ENCODE measurements around the gene CENPB.
A peak's percentile ranks its signal among the peaks of the same experiment; 100 is the strongest.

The CENPB gene

GRCh38 chr20:3768342-3769130 lies 18.0 kb downstream of the CENPB start:
- H3K27ac Mint-ChIP-seq, result peak overlapping the region; percentile 89
- peaks cover 27% of the 10 kb centered on the region for H3K4me1 Mint-ChIP-seq
- H3K36me3 Mint-ChIP-seq (ENCODE audit: low read depth), result no peaks in the 10 kb centered on the region
- no peaks in the 10 kb centered on the region for H3K9me3 Mint-ChIP-seq
- peak overlapping the region; percentile 88 for H3K4me3 Mint-ChIP-seq
- H3K27me3 Mint-ChIP-seq, result no peaks in the 10 kb centered on the region
- peak; percentile 64 for ATAC-seq
- peak; percentile 81 for DNase-seq

GRCh38 chr20:3767427-3768341 lies 18.9 kb downstream of the CENPB start, which contains the start of gene ADISSP:
Gene ADISSP, minus strand, starts transcription at chr20:3767753. Its CDS starts 7,653 bp downstream, at chr20:3760100.
- Mint-ChIP-seq H3K4me3 (peak within 1 kb of the TSS; percentile 88), H3K36me3 (ENCODE audit: low read depth) (no peaks in the 10 kb centered on the region), H3K27me3 (no peaks in the 10 kb centered on the region), H3K9me3 (no peaks in the 10 kb centered on the region), H3K4me1 (peaks cover 27% of the 10 kb centered on the region), H3K27ac (peak within 1 kb of the TSS; percentile 89)
- DNase-seq, result peak; percentile 98
- ATAC-seq, result peak; percentile 94

GRCh38 chr20:3767110-3767426 lies 19.5 kb downstream of the CENPB start:
- peak overlapping the region; percentile 76 for H3K27ac Mint-ChIP-seq
- ATAC-seq, result no peak
- no peaks in the 10 kb centered on the region for H3K27me3 Mint-ChIP-seq
- H3K36me3 Mint-ChIP-seq (ENCODE audit: low read depth), result no peaks in the 10 kb centered on the region
- peak overlapping the region; percentile 88 for H3K4me3 Mint-ChIP-seq
- H3K4me1 Mint-ChIP-seq, result peaks cover 27% of the 10 kb centered on the region
- DNase-seq, result peak; percentile 34
- no peaks in the 10 kb centered on the region for H3K9me3 Mint-ChIP-seq

- Mint-ChIP-seq H3K27ac (peak overlapping the region; percentile 76), H3K36me3 (ENCODE audit: low read depth) (peaks cover 3% of the 10 kb centered on the region), H3K9me3 (no peaks in the 10 kb centered on the region), H3K4me3 (peak overlapping the region; percentile 88), H3K4me1 (peaks cover 27% of the 10 kb centered on the region), H3K27me3 (no peaks in the 10 kb centered on the region)
- DNase-seq, result no peak
- ATAC-seq, result no peak
Observed at GRCh38 chr20:3766422-3767109, 20.0 kb downstream of the CENPB start.

- peaks cover 3% of the 10 kb centered on the region for H3K36me3 Mint-ChIP-seq (ENCODE audit: low read depth)
- ATAC-seq (no peak), DNase-seq (no peak)
- no peaks in the 10 kb centered on the region for H3K9me3 Mint-ChIP-seq
- no peak overlapping the region for H3K27ac Mint-ChIP-seq
- H3K4me1 Mint-ChIP-seq, result peaks cover 27% of the 10 kb centered on the region
- H3K27me3 Mint-ChIP-seq, result no peaks in the 10 kb centered on the region
- H3K4me3 Mint-ChIP-seq, result peak overlapping the region; percentile 88
Observed at GRCh38 chr20:3765171-3765882, 21.2 kb downstream of the CENPB start.

- H3K4me3 Mint-ChIP-seq, result no peak overlapping the region
- peaks cover 3% of the 10 kb centered on the region for H3K36me3 Mint-ChIP-seq (ENCODE audit: low read depth)
- H3K27ac Mint-ChIP-seq, result no peak overlapping the region
- H3K9me3 Mint-ChIP-seq, result no peaks in the 10 kb centered on the region
- ATAC-seq (no peak), DNase-seq (no peak)
- H3K4me1 Mint-ChIP-seq, result peaks cover 26% of the 10 kb centered on the region
- H3K27me3 Mint-ChIP-seq, result no peaks in the 10 kb centered on the region
Observed at GRCh38 chr20:3764659-3765058, 21.9 kb downstream of the CENPB start.

- Mint-ChIP-seq H3K27me3 (no peaks in the 10 kb centered on the region), H3K36me3 (ENCODE audit: low read depth) (peaks cover 3% of the 10 kb centered on the region), H3K4me1 (peaks cover 21% of the 10 kb centered on the region), H3K4me3 (no peak overlapping the region), H3K9me3 (no peaks in the 10 kb centered on the region), H3K27ac (no peak overlapping the region)
- no peak for DNase-seq
- no peak for ATAC-seq
Observed at GRCh38 chr20:3763671-3764601, 22.6 kb downstream of the CENPB start.

GRCh38 chr20:3760655-3761348 lies 25.7 kb downstream of the CENPB start:
- H3K4me1 Mint-ChIP-seq, result peaks cover 2% of the 10 kb centered on the region
- DNase-seq (no peak), ATAC-seq (no peak)
- H3K36me3 Mint-ChIP-seq (ENCODE audit: low read depth), result peaks cover 10% of the 10 kb centered on the region
- H3K27ac Mint-ChIP-seq, result no peak overlapping the region
- H3K27me3 Mint-ChIP-seq, result no peaks in the 10 kb centered on the region
- H3K9me3 Mint-ChIP-seq, result no peaks in the 10 kb centered on the region
- no peak overlapping the region for H3K4me3 Mint-ChIP-seq

GRCh38 chr20:3759884-3760283 lies 26.7 kb downstream of the CENPB start:
- Mint-ChIP-seq H3K4me3 (no peak overlapping the region), H3K36me3 (ENCODE audit: low read depth) (peaks cover 10% of the 10 kb centered on the region), H3K4me1 (no peaks in the 10 kb centered on the region), H3K9me3 (no peaks in the 10 kb centered on the region), H3K27ac (no peak overlapping the region), H3K27me3 (no peaks in the 10 kb centered on the region)
- peak; percentile 16 for ATAC-seq
- no peak for DNase-seq

GRCh38 chr20:3759316-3759823 lies 27.2 kb downstream of the CENPB start:
- Mint-ChIP-seq H3K4me3 (no peak overlapping the region), H3K4me1 (no peaks in the 10 kb centered on the region), H3K27me3 (no peaks in the 10 kb centered on the region), H3K27ac (no peak overlapping the region), H3K9me3 (no peaks in the 10 kb centered on the region), H3K36me3 (ENCODE audit: low read depth) (peaks cover 10% of the 10 kb centered on the region)
- DNase-seq (no peak), ATAC-seq (no peak)

- peaks cover 10% of the 10 kb centered on the region for H3K36me3 Mint-ChIP-seq (ENCODE audit: low read depth)
- no peak for ATAC-seq
Observed at GRCh38 chr20:3758566-3758965, 28.0 kb downstream of the CENPB start.

GRCh38 chr20:3757268-3757667 lies 29.3 kb downstream of the CENPB start:
- H3K9me3 Mint-ChIP-seq, result no peaks in the 10 kb centered on the region
- H3K27ac Mint-ChIP-seq, result no peak overlapping the region
- no peak for DNase-seq
- no peak for ATAC-seq
- H3K4me3 Mint-ChIP-seq, result no peak overlapping the region
- H3K27me3 Mint-ChIP-seq, result no peaks in the 10 kb centered on the region
- H3K4me1 Mint-ChIP-seq, result peaks cover 7% of the 10 kb centered on the region
- H3K36me3 Mint-ChIP-seq (ENCODE audit: low read depth), result peaks cover 10% of the 10 kb centered on the region

More at GRCh38 chr20:3758566-3758965, 28.0 kb downstream of the CENPB start:
- Mint-ChIP-seq H3K27ac (no peak overlapping the region), H3K27me3 (no peaks in the 10 kb centered on the region), H3K9me3 (no peaks in the 10 kb centered on the region), H3K4me3 (no peak overlapping the region), H3K4me1 (no peaks in the 10 kb centered on the region)
- no peak for DNase-seq

Measured in activated naive CD8-positive, alpha-beta T cell treated with anti-CD3 and anti-CD28 coated beads, Interleukin-2, amount 50 U/mL, for 24 hours (primary cell).